Activated B cell treated with CpG ODN at 0.5 μM for 24 hours (primary cell): ENCODE measurements around the gene HHEX. TPM values are rescaled to one million over a fixed set of nuclear protein-coding genes. Genes with fewer than 3 reads are reported as not detected.

Source experiments
- ATAC-seq: fragments of 200-7000 bp; cut with Tn5 transposase; one replicate; pipeline ENCODE4 v1.10.0; 2021; ENCODE audit warnings: low read depth, mild to moderate bottlenecking, moderate library complexity
- CTCF ChIA-PET: fragments of 350-600 bp; sonication (Branson Sonifier 250); formaldehyde crosslinking; loops from one replicate; lab custom pipeline; 2021; ENCODE audit warnings: antibody characterized with exemption; lab: Charles Lee
- POLR2A ChIA-PET: fragments of 350-600 bp; sonication (Branson Sonifier 250); formaldehyde crosslinking; loops from one replicate; lab custom pipeline; 2021; ENCODE audit warnings: antibody characterized with exemption; lab: Charles Lee
- DNase-seq: peaks from one replicate; pipeline ENCODE4 v3.0.0; 2022
- H3K27ac Mint-ChIP-seq: one replicate; pipeline ENCODE4 v1.8.0; 2020; ENCODE audit warnings: mixed read lengths
- H3K27me3 Mint-ChIP-seq: one replicate; pipeline ENCODE4 v1.8.0; 2021; ENCODE audit warnings: mixed read lengths
- H3K36me3 Mint-ChIP-seq: one replicate; pipeline ENCODE4 v1.8.0; 2021; ENCODE audit warnings: low read depth, mixed read lengths
- H3K4me1 Mint-ChIP-seq: one replicate; pipeline ENCODE4 v1.8.0; 2021; ENCODE audit warnings: mixed read lengths
- H3K4me3 Mint-ChIP-seq: one replicate; pipeline ENCODE4 v1.8.0; 2020; ENCODE audit warnings: mild to moderate bottlenecking, mixed read lengths
- H3K9me3 Mint-ChIP-seq: one replicate; pipeline ENCODE4 v1.8.0; 2020; ENCODE audit warnings: mixed read lengths
- CTCF ChIP-seq: fragments of 200-600 bp; IDR thresholded peaks from one replicate; pipeline ENCODE4 v1.8.0; 2022; ENCODE audit warnings: antibody characterized with exemption, mild to moderate bottlenecking
- intact Hi-C: fragments of 100-400 bp; cut with micrococcal nuclease; formaldehyde crosslinking; loops from one replicate; pipeline ENCODE4 v1.15.1; 2024
- total RNA-seq: library from RNA; stranded (reverse); gene quantifications from 2 replicates; pipeline ENCODE4 v1.2.3, GENCODE V29; 2022

Gene HHEX
- total RNA-seq, 1 donor from 2014 or later: 55.1 TPM

GRCh38 chr10:92667078-92667477, 22.7 kb upstream of the HHEX start:
- intact Hi-C loops: no loop called here
- H3K36me3 Mint-ChIP-seq: peaks cover 8% of the 10 kb centered on the region
- no peaks in the 10 kb centered on the region for H3K27me3 Mint-ChIP-seq
- no peak for TF ChIP-seq CTCF
- no peak overlapping the region for H3K4me3 Mint-ChIP-seq
- POLR2A ChIA-PET: no interaction called here
- peaks cover 7% of the 10 kb centered on the region for H3K9me3 Mint-ChIP-seq
- no peak for ATAC-seq
- H3K27ac Mint-ChIP-seq: no peak overlapping the region
- DNase-seq: no peak
- CTCF ChIA-PET: no interaction called here
- H3K4me1 Mint-ChIP-seq: no peaks in the 10 kb centered on the region

GRCh38 chr10:92677708-92678107, 12.0 kb upstream of the HHEX start:
- no peak overlapping the region for H3K27ac Mint-ChIP-seq
- no peak for ATAC-seq
- DNase-seq: no peak
- TF ChIP-seq CTCF: no peak
- H3K4me1 Mint-ChIP-seq: peaks cover 12% of the 10 kb centered on the region
- H3K9me3 Mint-ChIP-seq: peaks cover 3% of the 10 kb centered on the region
- intact Hi-C loops: no loop called here
- ChIA-PET CTCF (interaction anchor here (1.0 kb wide), 1 partner anchor 10 kb away, joined by 3 read pairs; no protein-coding TSS in a partner anchor), POLR2A (no interaction called here)
- no peaks in the 10 kb centered on the region for H3K36me3 Mint-ChIP-seq
- H3K27me3 Mint-ChIP-seq: no peaks in the 10 kb centered on the region
- H3K4me3 Mint-ChIP-seq: no peak overlapping the region

DNA sequence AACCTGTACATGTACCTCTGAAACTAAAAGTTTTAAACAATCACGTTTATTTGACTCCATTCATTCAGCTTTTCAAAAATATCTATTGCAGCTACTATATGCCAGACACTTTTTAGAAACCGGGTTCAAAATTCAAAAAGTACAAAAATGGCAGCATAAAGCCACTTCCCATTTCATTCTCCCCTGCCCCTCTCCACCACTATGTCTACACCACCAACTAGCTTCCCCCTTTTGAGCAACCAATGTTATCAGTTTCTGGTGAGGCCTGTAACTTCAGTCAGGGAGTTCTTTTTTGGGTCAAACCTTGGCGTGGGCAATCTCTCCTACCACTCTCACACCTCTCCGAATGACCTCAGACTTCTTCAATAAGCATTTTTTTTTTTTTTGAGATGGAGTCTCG, 11.5 kb upstream of the HHEX start:
- Mint-ChIP-seq H3K36me3 (no peaks in the 10 kb centered on the region), H3K27ac (no peak overlapping the region), H3K4me1 (peaks cover 12% of the 10 kb centered on the region), H3K4me3 (no peak overlapping the region), H3K27me3 (no peaks in the 10 kb centered on the region), H3K9me3 (peaks cover 3% of the 10 kb centered on the region)
- TF ChIP-seq CTCF: no peak
- CTCF ChIA-PET: interaction anchor here (1.0 to 1.4 kb wide), 2 partner anchors 9 to 165 kb away, joined by 3 read pairs; no protein-coding TSS in a partner anchor
- intact Hi-C loops: no loop called here
- no peak for ATAC-seq
- POLR2A ChIA-PET: interaction anchor here (0.5 kb wide), 1 partner anchor 48 kb away, joined by 4 read pairs; no protein-coding TSS in a partner anchor
- DNase-seq: no peak

DNA sequence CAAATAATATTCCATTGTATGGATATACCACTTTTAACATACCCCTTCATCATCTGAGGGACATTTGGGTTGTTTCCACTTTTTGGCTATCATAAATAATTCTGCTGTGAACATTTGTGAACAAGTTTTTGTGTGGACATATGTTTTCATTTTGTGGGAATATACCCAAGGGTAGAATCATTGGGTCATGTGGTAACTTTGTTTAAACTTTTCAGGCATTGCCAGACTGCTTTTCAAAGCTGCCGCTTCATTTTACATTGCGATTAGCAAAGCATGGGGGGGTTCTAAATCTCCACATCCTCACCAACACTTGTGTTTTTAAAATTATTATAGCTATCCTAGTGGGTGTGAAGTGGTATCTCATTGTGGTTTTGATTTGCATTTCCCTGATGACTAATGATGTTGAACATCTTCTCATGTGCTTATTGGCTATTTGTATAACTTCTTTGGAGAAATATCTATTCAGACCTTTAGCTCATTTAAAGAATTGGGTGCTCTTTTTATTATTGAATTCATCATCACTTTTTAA, 8.4 kb upstream of the HHEX start:
- ATAC-seq (peak; percentile 34), DNase-seq (no peak)
- Mint-ChIP-seq H3K4me3 (no peak overlapping the region), H3K27me3 (no peaks in the 10 kb centered on the region), H3K4me1 (peaks cover 14% of the 10 kb centered on the region), H3K36me3 (peaks cover 4% of the 10 kb centered on the region), H3K27ac (no peak overlapping the region), H3K9me3 (peaks cover 10% of the 10 kb centered on the region)
- ChIA-PET CTCF (no interaction called here), POLR2A (interaction anchor here (0.6 to 2.2 kb wide), 5 partner anchors 9 to 495 kb away, joined by 4 to 9 read pairs (median 4); partner anchors contain the start of gene HHEX)
- intact Hi-C loops: no loop called here
- TF ChIP-seq CTCF: no peak

DNA sequence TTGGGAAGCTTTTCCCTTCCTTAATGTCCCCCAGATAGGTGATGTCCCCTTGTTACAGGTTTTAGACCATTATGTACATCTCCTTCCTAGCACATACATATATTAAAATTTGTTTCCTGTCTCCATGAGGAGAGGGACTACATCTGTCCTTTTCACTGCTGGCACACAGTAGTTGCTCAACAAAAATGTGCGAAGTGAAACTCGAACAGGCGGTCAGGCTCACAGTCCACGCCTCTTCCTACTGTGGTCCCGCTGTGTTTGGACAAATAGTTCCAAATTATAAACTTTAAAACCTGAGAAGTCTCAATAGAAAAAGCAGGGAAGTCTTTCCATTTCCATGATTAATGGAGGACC, 1.2 kb upstream of the HHEX start:
- Mint-ChIP-seq H3K9me3 (peaks cover 7% of the 10 kb centered on the region), H3K4me3 (peak overlapping the region; percentile 86), H3K36me3 (peaks cover 27% of the 10 kb centered on the region), H3K27me3 (no peaks in the 10 kb centered on the region), H3K27ac (peak overlapping the region; percentile 85), H3K4me1 (peaks cover 35% of the 10 kb centered on the region)
- intact Hi-C loops: no loop called here
- ChIA-PET POLR2A (interaction anchor here (0.7 to 7.5 kb wide), 9 partner anchors 12 to 159 kb away, joined by 3 to 154 read pairs (median 83); partner anchors contain the start of genes EXOC6 and KIF11), CTCF (interaction anchor here (0.5 to 5.8 kb wide), 6 partner anchors 23 to 175 kb away, joined by 3 to 33 read pairs (median 6); partner anchors contain the start of gene EXOC6)
- no peak for ATAC-seq
- TF ChIP-seq CTCF: no peak
- DNase-seq: no peak
